Hindlimb muscle (tissue), 1 donor: ENCODE results near the gene PCSK4. TPM values are rescaled to one million over a fixed set of nuclear protein-coding genes. Genes with fewer than 3 reads are reported as not detected.
"Not testable (repeated sequence)": the region's sequence is repeated elsewhere in the genome, so short reads cannot be mapped to it uniquely, and the experiment has no call there.

Source experiments
- DNase-seq: peaks from one replicate; pipeline ENCODE4 v3.0.0-alpha.2; 2013
- polyA plus RNA-seq: library from polyadenylated mRNA; unstranded; fragments of 120-200 nt; gene quantifications from one replicate; pipeline ENCODE4 v1.2.1, GENCODE V29; 2013; ENCODE audit not compliant: insufficient read length

The PCSK4 gene
- polyA plus RNA-seq, 1 donor: 1.9 TPM

DNA sequence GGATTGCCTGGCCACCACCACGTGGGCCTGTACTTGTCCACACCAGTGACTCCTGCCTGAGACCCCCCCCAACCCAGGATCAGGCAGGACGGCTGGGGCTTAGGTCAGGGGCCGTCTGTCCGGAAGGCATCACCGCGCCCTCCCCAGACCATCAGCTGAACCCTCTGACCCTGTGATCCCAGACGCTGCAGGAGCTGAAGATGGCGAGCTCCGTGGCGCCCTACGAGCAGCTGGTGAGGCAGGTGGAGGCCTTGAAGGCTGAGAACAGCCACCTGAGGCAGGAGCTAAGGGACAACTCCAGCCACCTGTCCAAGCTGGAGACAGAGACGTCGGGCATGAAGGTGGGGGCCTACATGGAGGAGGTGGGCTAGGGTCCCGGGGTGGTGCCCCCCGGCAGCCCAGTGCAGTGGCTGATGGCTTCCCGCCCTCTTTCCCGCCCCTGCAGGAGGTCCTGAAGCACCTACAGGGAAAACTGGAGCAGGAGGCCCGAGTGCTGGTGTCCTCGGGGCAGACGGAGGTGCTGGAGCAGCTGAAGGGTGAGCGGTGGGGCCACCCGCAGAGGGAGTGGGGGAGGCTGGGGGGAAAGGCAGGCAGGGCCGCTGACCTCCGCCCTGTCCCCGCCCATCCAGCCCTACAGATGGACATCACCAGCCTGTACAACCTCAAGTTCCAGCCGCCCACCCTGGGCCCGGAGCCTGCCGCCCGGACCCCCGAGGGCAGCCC is 37.2 kb downstream of the PCSK4 start:
- no peak for DNase-seq

DNA sequence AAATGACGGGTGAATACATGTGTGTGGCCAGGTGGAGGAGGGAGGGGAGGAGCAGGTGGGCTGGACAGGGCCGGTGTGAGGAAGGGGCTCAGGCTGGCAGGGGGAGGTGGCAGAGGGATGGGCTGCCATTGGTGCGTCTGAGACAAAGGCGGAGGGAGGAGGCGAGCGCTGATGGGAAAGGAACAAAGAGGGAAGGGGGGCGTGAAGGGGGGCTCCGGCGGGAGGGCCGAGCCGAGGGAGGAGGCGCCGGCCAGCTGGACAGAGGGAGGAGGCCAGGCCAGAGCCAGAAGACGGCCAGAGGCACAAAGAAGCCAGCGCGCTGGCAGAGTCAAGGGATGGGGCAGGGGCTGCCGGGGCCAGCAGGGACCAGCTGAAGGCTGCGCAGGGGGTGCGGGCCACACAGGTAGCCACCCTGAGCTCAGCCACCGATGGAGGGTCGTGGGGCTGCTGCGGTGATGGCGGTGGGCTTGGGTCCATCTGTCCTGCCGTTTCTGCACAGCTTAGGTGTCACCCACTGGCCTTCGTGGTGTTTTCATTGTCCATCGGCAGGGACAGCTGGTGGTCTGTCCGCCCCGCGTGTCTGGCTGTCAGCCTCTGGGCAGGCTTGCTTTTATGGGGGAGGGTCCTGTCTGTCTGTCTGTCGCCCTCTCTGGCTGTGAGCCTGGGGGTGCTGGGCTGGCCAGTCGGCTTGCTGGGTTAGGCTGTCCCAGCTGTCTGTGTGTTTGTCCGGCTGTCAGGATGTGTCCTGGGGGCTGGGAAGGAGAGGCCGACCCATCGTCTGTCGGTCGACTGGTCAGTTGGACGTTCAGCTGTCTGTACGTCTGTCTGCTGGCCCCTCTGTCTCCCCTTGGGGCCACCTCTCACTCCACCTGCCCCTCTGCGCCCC is 38.0 kb downstream of the PCSK4 start:
- DNase-seq: no peak

DNA sequence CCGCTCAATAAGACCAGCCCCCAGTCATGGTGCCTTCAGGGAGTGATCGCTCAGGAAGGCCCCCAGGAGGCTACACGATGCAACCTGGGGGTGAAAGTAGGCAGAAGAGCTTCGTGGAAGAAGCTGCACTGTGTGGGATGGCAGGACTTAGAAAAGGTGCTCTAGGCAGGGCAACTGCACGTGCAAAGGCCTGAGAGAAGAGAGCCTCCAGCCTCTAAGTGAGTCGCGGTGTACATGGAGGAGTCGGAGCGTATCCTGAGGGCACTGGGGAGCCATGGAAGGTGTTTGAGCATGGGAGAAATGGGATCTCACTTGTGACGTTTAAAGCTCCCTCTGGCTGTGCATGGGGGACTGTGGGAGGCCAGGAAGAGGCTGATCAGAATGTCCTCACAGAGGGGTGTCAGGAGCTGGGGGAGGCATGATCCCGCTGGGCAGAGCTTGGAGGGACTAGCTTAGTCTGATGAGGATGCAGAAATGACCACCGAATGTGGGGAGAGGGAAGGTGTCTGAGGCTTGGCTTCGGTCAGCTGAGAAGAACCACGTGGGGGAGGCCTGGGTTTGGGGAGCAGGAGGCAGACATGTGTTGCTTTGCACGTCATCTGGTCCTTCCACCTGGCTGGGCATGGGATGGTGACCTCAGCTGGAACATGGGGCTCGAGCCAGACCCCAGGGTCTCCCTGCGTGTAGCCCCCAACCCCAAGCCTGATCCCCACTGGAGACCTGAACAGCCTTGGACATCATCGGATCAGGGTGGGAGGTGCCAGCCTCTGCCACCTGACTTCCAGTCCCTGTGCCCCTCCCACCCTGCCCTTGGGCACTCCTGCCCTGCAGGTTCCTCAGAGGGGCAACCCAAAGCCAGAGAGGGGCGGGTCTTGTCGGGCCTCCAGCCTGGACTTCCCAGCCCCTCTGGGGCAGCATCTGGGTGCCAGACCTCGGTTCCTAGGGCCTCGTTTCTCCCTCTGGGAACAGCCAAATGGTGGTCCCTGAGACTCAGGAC is 39.1 kb downstream of the PCSK4 start:
- DNase-seq: no peak

DNA sequence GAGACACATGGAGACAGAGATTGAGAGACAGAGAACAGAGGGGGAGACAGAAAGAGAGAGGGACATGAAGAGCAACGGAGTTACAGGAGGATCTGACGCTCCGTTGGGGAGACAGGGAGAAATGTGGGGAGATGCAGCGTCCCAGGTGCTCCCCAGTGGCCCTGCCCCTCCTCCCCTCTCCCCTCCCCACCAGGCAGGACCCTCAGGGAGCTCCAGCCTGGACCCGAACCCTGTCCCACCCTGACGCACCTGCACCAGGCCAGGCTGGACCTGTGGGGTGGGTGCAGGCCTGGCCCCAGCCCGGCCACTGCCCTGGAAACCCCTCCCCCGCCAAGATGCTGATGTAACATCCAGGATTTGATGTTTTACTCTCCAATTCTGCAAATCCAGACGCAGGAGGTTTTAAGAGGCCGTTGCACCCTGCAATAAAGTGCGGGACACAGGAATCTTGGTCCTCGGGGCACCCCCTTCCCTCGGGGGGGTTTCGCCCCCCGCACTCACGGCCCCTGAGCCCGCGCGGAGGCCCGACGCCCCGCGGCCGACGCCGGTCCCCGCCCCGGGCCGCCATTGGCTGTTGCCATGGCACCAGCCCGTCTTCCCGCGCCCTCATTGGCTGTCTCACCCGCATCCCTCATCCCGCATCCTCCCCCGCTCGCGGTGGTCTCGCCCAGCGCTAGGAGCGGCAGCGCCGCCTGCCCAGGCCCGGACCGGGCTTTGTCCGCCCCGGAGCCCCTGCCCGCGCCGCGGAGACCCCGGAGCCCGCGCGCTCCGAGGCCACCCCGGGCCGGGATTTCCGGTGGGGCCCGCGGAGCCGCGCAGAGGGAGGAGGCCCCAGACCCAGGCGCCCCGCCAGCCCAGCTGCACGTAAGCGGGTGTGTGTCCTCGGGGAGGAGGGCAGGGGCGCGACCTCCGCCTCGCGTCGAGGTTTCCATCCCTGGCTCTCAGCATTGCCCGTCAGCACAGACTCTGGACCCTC is 40.4 kb downstream of the PCSK4 start, which contains the start of gene APC2:
TSS of gene APC2 (plus strand) at position 655 of the 976 bp plus-strand sequence. CDS start 2,881 bp downstream, outside the sequence.
- no peak for DNase-seq

DNA sequence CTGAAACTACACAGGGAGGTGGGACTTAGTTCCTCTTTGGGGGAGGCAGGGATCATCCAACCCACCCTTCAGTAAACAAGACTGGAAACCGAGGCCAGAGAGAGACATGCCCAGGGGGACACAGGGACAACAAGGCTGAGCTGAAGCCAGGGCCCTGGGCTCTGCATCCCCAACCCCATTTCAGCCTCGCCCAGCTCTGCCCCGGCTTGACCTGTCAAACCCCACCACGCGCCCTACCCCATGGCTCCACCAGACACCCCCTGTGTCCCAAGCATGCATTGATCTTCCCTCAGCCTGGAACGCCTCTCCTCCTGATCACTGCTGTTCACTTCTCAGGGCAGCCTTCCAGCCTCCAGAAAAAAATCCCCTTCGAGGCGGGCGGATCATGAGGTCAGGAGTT is 42.2 kb downstream of the PCSK4 start:
- DNase-seq: no peak

DNA sequence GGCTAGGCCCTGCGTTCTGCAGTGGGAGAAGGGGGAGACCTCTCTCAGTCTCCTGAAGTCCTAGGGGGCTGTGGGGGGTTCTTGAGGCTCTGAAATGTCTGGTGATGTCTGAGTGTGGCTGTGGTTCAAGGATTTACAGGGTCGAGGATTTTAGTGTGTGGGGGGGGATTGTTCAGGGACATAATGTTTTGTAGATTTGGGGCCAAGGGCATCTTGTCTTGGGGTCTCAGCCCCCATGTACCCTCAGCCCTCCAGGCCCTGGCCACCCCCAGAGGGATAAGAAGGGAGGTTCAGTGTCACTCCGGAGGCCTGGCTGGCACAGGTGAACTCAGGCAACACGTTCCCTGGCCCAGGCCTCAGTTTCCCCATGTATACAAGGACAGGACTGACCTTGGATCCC is 42.6 kb downstream of the PCSK4 start:
- no peak for DNase-seq

DNA sequence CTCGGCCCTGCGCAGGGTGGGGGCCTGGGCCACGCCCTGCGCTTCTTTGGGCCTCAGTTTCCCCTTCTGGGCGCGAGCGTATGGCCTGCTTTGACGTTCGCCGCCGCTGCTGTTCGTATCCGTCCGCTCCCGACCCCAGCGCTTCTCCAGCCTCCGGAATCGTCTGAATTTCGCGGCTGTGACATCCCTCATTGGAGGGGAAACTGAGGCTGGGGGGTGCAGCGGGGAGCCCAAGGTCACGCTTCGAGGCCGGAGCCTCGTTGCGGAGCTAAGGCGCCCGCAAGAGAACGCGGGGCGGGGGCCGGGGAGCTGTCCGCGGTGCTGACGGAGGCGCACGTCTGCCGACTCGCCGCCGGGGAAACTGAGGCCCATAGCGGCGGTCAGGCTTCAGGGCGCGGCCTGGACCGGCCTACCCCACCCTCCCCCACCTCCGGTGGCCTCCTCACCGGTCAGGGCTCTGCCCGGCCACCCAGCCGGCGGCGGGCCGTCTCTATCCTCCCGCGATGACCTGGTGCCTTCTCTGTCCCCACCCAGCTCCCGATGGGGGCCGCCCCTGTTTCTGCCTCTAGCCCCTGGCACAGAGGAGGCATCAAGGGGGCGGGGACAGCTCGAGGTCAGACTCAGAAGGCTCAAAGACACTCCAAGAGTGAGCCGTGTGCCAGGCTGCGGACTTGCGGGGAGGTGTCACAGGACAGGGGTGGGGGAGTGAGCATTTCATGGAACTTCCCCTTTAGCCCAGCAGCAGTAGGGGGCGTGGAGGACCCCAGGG is 43.3 kb downstream of the PCSK4 start:
- DNase-seq: no peak

DNA sequence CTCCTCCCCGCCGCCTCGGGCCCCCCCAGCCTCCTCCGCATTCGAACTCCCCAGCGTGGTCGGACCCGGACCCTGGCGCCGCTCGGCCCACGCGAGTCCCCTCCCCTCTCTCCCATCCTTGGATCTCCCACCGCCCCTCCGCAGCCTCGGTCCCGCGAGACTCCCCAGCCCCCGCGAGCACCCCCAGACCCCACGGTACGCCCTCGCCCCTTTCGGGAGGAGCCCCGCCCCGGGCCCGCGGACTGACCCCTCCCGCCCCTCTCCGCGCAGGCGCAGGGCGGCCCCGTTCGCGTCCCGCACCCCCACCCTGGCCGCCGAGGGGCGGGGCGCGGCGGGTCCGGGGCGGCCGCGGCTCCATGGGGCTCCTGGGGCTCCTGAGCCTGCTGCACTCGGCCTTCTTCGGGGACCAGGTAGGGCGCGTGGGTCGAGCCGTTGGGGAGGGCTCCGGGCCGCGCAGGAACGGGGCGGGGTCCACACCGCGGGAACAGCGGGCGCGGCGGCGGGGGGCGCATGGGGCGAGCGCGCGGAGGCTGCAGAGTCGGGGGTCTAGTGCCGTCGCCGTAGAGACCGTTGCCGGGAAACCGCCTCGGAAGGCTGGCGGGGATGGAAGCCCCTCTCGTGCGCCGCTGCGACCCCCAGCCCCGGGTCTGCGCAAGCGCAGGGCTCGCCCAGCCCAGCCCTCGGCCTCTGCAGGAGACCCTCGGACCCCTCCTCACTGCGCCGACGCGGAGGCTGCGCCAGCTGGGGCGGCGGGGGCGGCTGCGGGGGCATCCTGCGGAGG is 44.0 kb downstream of the PCSK4 start:
- no peak for DNase-seq

DNA sequence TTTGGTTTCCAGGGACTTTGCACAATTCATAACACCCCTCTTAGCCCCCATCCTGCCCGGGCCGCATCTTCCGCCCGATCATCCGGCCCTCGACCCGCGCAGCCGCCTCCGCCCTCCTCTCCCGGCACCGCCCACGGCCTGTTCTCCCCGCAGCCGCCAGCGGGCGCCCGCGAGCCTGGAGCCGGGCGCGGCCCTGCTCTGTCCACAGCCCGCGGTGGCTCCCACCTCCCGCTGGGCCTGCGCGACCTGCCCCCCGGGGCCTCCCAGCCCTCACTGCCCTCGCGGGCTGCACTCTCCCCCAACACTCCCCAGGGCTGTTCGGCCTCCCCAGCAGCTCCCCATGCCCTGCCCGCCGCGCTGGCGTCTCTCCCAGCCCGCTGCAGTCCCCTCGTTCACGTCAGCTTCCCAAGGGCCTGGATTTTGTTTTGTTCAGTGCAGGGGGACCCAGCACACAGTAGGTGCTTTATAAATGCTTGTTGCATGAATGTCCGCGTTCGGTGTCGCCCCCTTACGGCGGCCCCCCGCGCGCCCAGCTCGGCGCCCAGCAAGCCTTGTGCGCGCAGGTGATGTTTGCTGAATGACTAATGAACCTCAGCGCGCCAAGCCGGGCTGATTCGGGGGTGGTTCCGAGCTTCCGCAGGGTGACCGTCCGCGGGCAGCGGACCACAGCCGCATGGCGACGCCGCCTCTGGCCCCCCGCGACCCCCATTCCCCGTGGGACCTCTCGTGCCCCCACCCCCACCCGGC is 44.8 kb downstream of the PCSK4 start:
- DNase-seq: peak; percentile 71

DNA sequence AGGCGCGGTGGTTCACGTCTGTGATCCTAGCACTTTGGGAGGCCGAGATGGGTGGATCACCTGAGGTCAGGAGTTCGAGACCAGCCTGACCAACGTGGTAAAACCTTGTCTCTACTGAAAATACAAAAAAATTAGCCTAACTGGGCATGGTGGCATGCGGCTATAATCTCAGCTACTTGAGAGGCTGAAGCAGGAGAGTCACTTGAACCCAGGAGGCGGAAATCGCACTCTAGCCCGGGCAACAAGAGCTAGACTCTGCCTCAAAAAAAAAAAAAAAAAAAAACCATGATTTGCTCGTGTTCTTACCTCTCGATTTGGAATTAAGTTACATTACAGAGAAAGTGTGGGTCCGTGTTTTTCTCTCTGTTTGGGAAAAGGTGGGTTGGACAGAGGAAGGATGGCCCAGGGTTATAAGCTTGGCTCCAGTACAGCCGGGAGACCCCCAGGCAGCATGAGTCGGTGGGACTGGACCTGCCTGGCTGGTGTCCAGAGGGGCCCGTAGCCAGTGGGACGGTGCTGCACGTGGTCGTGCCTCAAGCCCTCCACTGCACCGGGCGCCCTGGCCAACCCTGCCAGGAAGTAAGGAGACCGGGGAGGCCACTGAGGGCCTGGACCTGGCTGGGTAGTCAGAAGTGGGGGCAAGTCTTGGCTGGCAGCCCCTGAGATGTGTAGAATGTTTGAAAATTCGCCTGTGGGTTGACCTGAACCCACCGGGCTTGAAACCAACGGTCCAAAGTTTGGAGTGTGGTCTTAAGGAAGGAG is 48.3 kb downstream of the PCSK4 start:
- DNase-seq: no peak

DNA sequence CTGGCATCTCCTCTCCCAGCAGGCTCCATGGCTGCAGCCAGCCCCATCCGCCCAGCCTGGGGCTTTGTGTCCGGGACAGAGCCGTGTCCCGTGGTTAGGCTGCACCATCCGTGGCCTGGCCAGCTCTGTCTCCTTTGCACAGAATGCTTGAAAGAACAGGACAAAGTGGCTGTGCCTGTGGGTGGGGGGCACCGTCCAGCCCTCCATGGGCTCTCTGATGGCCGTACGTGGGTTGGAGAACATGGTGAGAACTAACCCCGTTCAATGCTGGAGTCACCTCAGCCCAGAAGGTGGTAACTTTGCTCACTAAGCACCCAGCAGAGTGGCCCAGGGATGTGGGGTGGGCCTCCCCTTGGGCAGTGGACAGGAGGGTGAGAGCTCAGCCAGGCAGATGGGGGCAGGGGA is 49.1 kb downstream of the PCSK4 start:
- DNase-seq: no peak

DNA sequence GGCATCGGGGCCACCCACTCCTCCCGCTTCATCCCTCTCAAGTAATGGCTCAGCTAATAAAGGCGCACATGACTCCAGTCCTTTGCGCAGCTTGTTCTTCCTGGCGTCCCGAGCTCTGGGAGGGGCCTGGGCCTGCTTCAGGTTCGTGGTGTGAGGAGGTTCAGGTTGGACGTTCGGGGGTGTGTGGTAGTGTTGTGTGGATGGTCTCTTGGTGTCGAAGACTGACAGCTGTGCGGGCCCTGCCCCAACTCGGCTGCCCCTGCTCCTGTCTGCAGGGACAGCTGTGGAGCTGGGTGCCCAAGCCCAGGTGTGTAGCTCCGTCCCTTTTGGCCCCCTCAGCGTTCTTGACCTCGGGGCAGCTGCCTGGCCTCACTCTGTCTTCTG is 49.7 kb downstream of the PCSK4 start:
- DNase-seq: no peak

DNA sequence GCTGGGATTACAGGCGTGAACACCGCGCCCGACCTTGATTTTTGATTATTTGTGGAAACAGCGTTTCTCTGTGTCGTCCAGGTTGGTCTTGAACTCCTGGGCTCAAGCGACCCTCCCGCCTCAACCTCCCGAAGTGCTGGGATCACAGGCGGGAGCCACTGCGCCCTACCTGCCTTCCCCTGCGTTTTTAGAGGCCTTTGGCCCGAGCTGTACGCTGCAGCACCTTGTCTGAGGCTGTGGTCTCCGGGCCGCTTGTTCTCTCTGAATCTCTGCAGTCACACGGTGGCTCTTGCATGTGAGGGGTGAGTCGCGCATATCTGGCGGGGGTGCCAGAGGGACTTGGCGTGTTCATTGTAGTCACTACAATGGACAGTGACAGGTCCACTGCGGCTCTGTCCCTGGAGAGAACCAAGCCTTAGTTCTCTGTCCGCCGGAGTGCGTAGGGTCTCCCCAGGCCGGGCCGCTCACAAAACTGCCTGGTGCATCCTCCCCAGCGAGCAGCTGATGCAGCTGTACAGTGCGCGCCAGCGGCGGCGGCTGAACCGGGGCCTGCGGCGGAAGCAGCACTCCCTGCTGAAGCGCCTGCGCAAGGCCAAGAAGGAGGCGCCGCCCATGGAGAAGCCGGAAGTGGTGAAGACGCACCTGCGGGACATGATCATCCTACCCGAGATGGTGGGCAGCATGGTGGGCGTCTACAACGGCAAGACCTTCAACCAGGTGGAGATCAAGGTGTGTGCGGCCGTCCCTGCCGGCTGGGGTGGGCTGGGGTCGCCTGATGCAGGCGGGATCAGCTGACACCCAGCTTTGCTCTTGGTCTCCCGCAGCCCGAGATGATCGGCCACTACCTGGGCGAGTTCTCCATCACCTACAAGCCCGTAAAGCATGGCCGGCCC is 50.4 kb downstream of the PCSK4 start:
- not testable (repeated sequence) for DNase-seq

DNA sequence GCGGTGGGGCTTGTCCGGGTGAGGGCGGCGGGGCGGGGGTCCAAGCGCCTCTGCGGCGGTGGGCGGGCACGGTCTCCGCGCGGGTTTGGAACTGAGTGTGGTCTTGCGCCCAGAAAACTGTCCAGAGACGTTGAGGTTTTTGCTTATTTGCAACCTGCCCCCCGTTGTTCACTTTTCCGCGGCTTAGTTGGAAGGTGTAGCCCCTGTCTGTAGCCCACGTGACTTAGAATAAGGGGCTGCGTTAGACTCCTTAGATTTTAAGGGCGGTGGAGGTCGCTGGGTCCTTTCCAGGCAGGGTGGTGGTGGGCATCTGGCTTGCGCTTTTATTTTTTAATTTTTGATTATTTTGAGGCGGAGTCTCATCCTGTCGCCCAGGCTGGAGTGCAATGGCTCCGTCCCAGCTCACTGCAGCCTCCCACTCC is 51.2 kb downstream of the PCSK4 start:
- no peak for DNase-seq

DNA sequence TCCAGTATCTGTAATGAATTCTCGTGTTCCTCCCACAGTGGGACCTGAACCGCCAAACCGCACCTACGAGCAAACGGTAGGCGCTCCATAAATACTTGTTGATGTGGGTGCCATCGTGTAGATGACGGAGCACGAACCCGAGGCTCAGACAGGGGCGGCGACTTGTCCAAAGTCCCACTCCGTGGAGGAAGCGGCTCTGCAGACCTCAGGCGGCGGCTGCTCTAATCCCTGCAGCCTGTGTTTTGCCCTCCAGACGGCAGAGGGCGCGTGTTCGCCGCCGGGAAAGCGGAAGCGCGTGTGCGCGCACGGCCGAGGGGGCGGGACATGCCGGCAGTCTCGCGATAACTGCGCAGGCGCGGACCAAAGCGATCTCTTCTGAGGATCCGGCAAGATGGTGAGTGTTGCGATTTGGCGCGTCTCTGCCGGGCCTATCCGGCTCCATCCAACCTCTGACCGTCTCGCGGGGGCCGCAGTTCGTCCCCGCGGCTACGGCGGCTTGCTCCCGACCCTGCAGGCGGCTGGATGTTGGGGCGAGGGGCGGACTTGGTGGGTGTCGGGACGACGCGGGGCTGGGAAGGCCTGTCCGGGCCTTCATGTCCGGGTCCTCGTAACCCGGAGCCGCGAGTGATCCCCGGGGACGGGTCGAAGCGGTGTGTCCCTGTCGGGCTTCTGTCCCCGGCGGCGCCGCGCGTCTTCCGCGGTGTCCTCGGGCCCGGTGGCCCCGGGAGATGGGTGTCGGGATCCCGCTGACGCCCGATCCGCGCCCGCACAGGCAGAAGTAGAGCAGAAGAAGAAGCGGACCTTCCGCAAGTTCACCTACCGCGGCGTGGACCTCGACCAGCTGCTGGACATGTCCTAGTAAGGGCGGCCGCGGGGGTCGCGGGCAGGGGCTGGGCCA is 51.9 kb downstream of the PCSK4 start, which contains the start of gene RPS15:
TSS of gene RPS15 (plus strand) at position 362 of the 898 bp plus-strand sequence. CDS start at position 392, 30 bp downstream.
- peak; percentile 98 for DNase-seq

DNA sequence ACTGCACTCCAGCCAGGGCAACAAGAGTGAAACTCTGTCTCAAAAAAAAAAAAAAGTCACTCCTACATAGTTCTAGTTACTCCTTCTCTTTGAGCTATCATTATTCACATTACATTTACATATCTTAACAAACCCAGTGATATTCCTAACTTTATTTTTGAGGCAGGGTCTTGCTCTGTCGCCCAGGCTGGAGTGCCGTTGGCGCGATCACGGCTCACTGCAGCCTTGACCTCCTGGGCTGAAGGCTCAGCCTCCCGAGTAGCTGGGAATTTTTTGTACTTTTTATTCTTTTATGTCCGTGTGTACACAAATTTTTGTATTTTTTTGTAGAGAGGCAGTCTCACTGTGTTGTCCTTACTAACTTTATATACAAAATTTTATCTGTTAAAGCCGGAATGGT is 52.5 kb downstream of the PCSK4 start:
- no peak for DNase-seq
